Spleen (tissue), 11 donors: ENCODE results near the gene LCN6. TPM values are rescaled to one million over a fixed set of nuclear protein-coding genes. Genes with fewer than 3 reads are reported as not detected.
"Not testable (repeated sequence)": the region's sequence is repeated elsewhere in the genome, so short reads cannot be mapped to it uniquely, and the experiment has no call there.

Source experiments
- DNase-seq: peaks from one replicate; pipeline ENCODE4 v3.0.0-alpha.2; 2020
- H3K27ac ChIP-seq, 8 donors: fragments of 200-600 bp; sonication (generic) in 7 of 8; 1 replicate in 4 of 8; 2 replicates in 4 of 8; pipeline versions ENCODE4 v1.5.0 to v1.8.0; 2016 to 2021; ENCODE audit warnings: inconsistent platforms in 4 of 8, mild to moderate bottlenecking in 4 of 8, moderate library complexity in 1 of 8
- H3K27me3 ChIP-seq, 7 donors: fragments of 200-600 bp; sonication (generic) in 6 of 7; replicated peaks in 1 of 7; 1 replicate in 4 of 7; 2 replicates in 3 of 7; pipeline versions ENCODE4 v1.5.0 to v1.8.0; 2016 to 2021; ENCODE audit warnings: inconsistent platforms in 3 of 7, mild to moderate bottlenecking in 1 of 7
- H3K36me3 ChIP-seq, 6 donors: fragments of 200-600 bp; sonication (generic) in 5 of 6; 1 replicate in 4 of 6; 2 replicates in 2 of 6; pipeline versions ENCODE4 v1.5.0 to v1.8.0; 2016 to 2021; ENCODE audit warnings: inconsistent platforms in 2 of 6
- H3K4me1 ChIP-seq, 6 donors: fragments of 200-600 bp; sonication (generic) in 5 of 6; 1 replicate in 3 of 6; 2 replicates in 3 of 6; pipeline versions ENCODE4 v1.5.0 to v1.8.0; 2016 to 2021; ENCODE audit warnings: inconsistent platforms in 3 of 6
- H3K4me3 ChIP-seq, 8 donors: fragments of 200-600 bp; sonication (generic) in 7 of 8; 1 replicate in 4 of 8; 2 replicates in 4 of 8; pipeline versions ENCODE4 v1.5.0 to v1.8.0; 2016 to 2021; ENCODE audit warnings: inconsistent platforms in 4 of 8, mild to moderate bottlenecking in 4 of 8, moderate library complexity in 2 of 8
- H3K9me3 ChIP-seq, 8 donors: fragments of 200-600 bp; sonication (generic) in 7 of 8; 1 replicate in 4 of 8; 2 replicates in 4 of 8; pipeline versions ENCODE4 v1.5.0 to v1.8.0; 2016 to 2021; ENCODE audit warnings: inconsistent platforms in 4 of 8
- CTCF ChIP-seq, 11 experiments: fragments of 200-600 bp in 7 of 11; fragments of 450-650 bp in 4 of 11; sonication (generic) in 4 of 11; IDR thresholded peaks in 8 of 11; conservative IDR thresholded peaks in 3 of 11; 1 replicate in 7 of 11; 2 replicates in 4 of 11; pipeline versions ENCODE4 v1.4.0 to v1.8.0; 2016 to 2021; ENCODE audit warnings: antibody characterized with exemption in 11 of 11, inconsistent platforms in 4 of 11, mild to moderate bottlenecking in 1 of 11
- POLR2A ChIP-seq, 3 donors: fragments of 450-650 bp; IDR thresholded peaks; one replicate each; pipeline ENCODE4 v1.5.1; 2017; ENCODE audit warnings: antibody characterized with exemption in 3 of 3, mild to moderate bottlenecking in 1 of 3
- POLR2AphosphoS5 ChIP-seq, 3 donors: sonication (generic); formaldehyde crosslinking; IDR thresholded peaks; one replicate each; pipeline ENCODE4 v1.5.1; 2017; ENCODE audit warnings: antibody characterized with exemption in 3 of 3
- WGBS, 5 donors: extraction: QIAGEN DNeasy Blood & Tissue Kit in 3 of 5; methylation state at CpG; one replicate each; pipeline versions ENCODE4 v1.1.5 to v1.1.7; 2013 to 2018; 5-methylcytosine and 5-hydroxymethylcytosine counted together
- intact Hi-C: fragments of 100-400 bp; cut with DNase I; formaldehyde crosslinking; loops from one replicate; pipeline ENCODE4 v1.15.0; 2023; ENCODE audit warnings: low total_unique reads
- polyA plus RNA-seq, 3 donors: library from polyadenylated mRNA; stranded (reverse); fragments of 200-250 nt; gene quantifications; one replicate each; pipeline ENCODE4 v1.2.1, GENCODE V29; 2013
- total RNA-seq, 7 donors: library from RNA; depleted of rRNA in 3 of 7; stranded (reverse); fragments of >200 nt in 3 of 7; fragmentation: NEBNext Ultra II Directional in 4 of 7; extraction: Animal tissue kit (Norgen Biotek cat#: 25700) in 4 of 7; gene quantifications; one replicate each; pipeline versions ENCODE4 v1.1.0 to v1.2.1, GENCODE V29; 2016 to 2021
- donor health status: healthy with polysubstance abuse.
- donor health status: DM: no; HTN: no; CAD: no; lungs with moderate emphysema.
- donor health status: DM: no; HTN: no; CAD: no.
- donor health status: Bipolar disorder and iron deficiency.
- donor health status: healthy.
- donor health status: DM: no; HTN: no; CAD: no.
- donor health status: DM: yes; HTN: yes; CAD: no.

Gene LCN6
- total and polyA plus RNA-seq, 10 donors = 1.2 to 18.9 (median 4.4) TPM

- Histone ChIP-seq H3K27ac (no peak overlapping the region), H3K36me3 (no peaks in the 10 kb centered on the region), H3K9me3 (no peaks in the 10 kb centered on the region), H3K27me3 (peaks cover 0 to 50% (median 29%) of the 10 kb centered on the region in 7 donors), H3K4me3 (no peak overlapping the region), H3K4me1 (peaks cover 20 to 38% (median 33%) of the 10 kb centered on the region in 6 donors)
- DNase-seq = no peak
- WGBS, 5 donors = 88 to 95% (median 91%) methylated on average over 9 to 24 of the region's 24 CpGs
- intact Hi-C loops = no loop called here
- TF ChIP-seq POLR2A (IDR thresholded peaks at IDR 0.05) (no peak), CTCF (IDR thresholded peaks at IDR 0.05 in 8 of 11, conservative IDR thresholded peaks at IDR 0.05 in 3 of 11) (no peak), POLR2AphosphoS5 (IDR thresholded peaks at IDR 0.05) (no peak)
Observed at GRCh38 chr9:136709454-136710109, 38.7 kb downstream of the LCN6 start.

- Histone ChIP-seq H3K27me3 (peaks cover 0 to 34% (median 13%) of the 10 kb centered on the region in 7 donors), H3K27ac (no peak overlapping the region), H3K36me3 (no peaks in the 10 kb centered on the region), H3K4me3 (no peak overlapping the region), H3K4me1 (peaks cover 11 to 35% (median 24%) of the 10 kb centered on the region in 6 donors), H3K9me3 (no peaks in the 10 kb centered on the region)
- 83 to 91% (median 86%) methylated on average over 22 of the region's 22 CpGs for WGBS, 5 donors
- intact Hi-C loops = no loop called here
- DNase-seq = no peak
- TF ChIP-seq POLR2AphosphoS5 (IDR thresholded peaks at IDR 0.05) (no peak), CTCF (IDR thresholded peaks at IDR 0.05 in 8 of 11, conservative IDR thresholded peaks at IDR 0.05 in 3 of 11) (no peak), POLR2A (IDR thresholded peaks at IDR 0.05) (no peak)
Observed at GRCh38 chr9:136707849-136708517, 40.3 kb downstream of the LCN6 start.

- Histone ChIP-seq H3K27me3 (peaks cover 0 to 26% (median 6%) of the 10 kb centered on the region in 7 donors), H3K36me3 (no peaks in the 10 kb centered on the region), H3K27ac (no peak overlapping the region), H3K4me3 (no peak overlapping the region), H3K4me1 (peaks cover 5 to 34% (median 20%) of the 10 kb centered on the region in 6 donors), H3K9me3 (no peaks in the 10 kb centered on the region)
- WGBS, 5 donors = 83 to 96% (median 93%) methylated on average over 7 of the region's 7 CpGs
- no peak for DNase-seq
- intact Hi-C loops = no loop called here
- TF ChIP-seq POLR2A (IDR thresholded peaks at IDR 0.05) (no peak), POLR2AphosphoS5 (IDR thresholded peaks at IDR 0.05) (no peak), CTCF (IDR thresholded peaks at IDR 0.05 in 8 of 11, conservative IDR thresholded peaks at IDR 0.05 in 3 of 11) (no peak)
Observed at GRCh38 chr9:136707011-136707410, 41.3 kb downstream of the LCN6 start.

DNA sequence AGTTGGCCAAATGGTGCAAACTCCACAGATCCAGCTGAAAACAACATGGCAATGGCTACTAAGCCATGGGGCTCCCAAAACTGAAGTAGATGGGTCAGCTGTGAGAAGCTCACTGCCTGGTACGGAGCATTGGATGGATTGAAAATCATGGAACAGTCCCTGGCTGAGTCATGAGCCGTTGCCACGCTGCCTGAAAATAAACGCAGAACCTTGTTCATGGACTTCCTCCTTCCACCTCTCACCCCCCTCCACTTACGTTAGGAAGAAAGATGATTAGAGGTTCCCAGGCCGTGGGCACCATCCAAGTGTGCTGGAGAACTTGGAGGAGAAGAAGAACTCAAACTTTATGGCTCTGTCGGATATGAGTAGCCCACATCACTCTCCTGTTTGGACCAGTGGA, 42.8 kb downstream of the LCN6 start:
- Histone ChIP-seq H3K4me3 (no peak overlapping the region), H3K27ac (no peak overlapping the region), H3K9me3 (no peaks in the 10 kb centered on the region), H3K36me3 (no peaks in the 10 kb centered on the region), H3K27me3 (peaks cover 0 to 23% (median 0%) of the 10 kb centered on the region in 7 donors), H3K4me1 (peaks cover 8 to 40% (median 25%) of the 10 kb centered on the region in 6 donors)
- no peak for TF ChIP-seq POLR2AphosphoS5 (IDR thresholded peaks at IDR 0.05)
- no peak for TF ChIP-seq POLR2A (IDR thresholded peaks at IDR 0.05)
- TF ChIP-seq CTCF (IDR thresholded peaks at IDR 0.05 in 8 of 11, conservative IDR thresholded peaks at IDR 0.05 in 3 of 11) = no peak
- 25 to 44% (median 36%) methylated on average over 7 of the region's 7 CpGs for WGBS, 5 donors
- no peak for DNase-seq
- intact Hi-C loops = no loop called here

DNA sequence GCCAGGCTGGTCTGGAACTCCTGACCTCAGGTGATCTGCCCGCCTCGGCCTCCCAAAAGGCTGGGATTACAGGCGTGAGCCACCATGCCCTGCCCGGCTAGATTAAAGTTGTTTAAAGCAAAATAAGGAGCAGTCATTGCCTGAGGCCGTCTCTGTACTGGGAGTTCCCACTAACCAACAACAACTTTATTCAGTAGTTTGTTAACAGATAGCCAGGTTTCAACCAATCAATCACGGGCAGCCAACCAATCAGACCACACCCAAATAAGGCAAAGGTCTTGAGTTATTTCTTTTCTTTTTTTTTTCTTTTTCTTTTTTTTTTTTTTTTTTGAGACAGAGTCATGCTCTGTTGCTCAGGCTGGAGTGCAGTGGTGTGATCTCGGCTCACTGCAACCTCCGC, 43.6 kb downstream of the LCN6 start:
- WGBS, 5 donors = 89 to 96% (median 93%) methylated on average over 8 of the region's 8 CpGs
- H3K9me3 ChIP-seq, DNase-seq, H3K4me3 ChIP-seq, H3K27ac ChIP-seq, intact Hi-C loops, H3K36me3 ChIP-seq: not testable (repeated sequence)
- Histone ChIP-seq H3K27me3 (peaks cover 0 to 23% (median 0%) of the 10 kb centered on the region in 7 donors), H3K4me1 (peaks cover 13 to 48% (median 33%) of the 10 kb centered on the region in 6 donors)
